ENCODE data around the gene RABEP2. TPM values are rescaled to one million over a fixed set of nuclear protein-coding genes. Genes with fewer than 3 reads are reported as not detected.
"Not testable (repeated sequence)": the region's sequence is repeated elsewhere in the genome, so short reads cannot be mapped to it uniquely, and the experiment has no call there.

The RABEP2 gene
- total and polyA plus RNA-seq, 8 donors = 11.5 to 66.1 (median 15.4) TPM

DNA sequence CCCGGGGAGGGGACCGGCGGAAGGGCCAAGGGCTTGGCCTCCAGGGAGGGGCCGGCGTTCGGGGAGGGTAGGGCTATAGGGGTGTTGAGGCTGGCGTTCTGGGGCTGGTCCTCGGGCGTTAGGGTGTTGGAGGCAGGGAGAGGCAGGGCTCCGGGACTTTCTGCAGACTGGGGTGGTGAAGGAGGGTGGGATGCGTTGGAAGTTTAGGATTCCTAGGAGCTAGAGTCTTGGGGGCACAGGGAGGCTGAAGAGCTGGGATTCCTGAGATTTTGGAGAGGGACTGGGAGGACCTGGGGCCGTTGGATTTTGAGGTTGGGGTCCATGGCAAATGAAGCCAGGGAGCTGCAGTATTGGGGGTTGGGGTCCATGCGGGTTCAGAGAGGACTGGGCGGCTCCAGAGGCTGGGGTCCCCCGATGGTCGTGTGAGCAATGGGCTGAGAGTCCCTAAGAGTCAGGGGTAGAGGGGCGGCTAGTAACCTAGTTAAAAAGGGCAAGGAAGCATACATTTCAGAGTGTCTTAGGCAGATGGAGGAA, 26.4 kb upstream of the RABEP2 start:
- TF ChIP-seq, protein P1, sequence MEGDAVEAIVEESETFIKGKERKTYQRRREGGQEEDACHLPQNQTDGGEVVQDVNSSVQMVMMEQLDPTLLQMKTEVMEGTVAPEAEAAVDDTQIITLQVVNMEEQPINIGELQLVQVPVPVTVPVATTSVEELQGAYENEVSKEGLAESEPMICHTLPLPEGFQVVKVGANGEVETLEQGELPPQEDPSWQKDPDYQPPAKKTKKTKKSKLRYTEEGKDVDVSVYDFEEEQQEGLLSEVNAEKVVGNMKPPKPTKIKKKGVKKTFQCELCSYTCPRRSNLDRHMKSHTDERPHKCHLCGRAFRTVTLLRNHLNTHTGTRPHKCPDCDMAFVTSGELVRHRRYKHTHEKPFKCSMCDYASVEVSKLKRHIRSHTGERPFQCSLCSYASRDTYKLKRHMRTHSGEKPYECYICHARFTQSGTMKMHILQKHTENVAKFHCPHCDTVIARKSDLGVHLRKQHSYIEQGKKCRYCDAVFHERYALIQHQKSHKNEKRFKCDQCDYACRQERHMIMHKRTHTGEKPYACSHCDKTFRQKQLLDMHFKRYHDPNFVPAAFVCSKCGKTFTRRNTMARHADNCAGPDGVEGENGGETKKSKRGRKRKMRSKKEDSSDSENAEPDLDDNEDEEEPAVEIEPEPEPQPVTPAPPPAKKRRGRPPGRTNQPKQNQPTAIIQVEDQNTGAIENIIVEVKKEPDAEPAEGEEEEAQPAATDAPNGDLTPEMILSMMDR (IDR thresholded peaks at IDR 0.05) = no peak
- ATAC-seq (no peak), FAIRE-seq (no peak), DNase-seq (peak in 2 of 6 donors; percentile 41 to 71)
- no peaks in the 10 kb centered on the region for H3K27me3 ChIP-seq
- peaks cover 0 to 7% (median 5%) of the 10 kb centered on the region in 3 donors for H3K4me1 ChIP-seq
- peaks cover 0 to 7% (median 3%) of the 10 kb centered on the region in 3 donors for H3K36me3 ChIP-seq
- WGBS, 2 donors = 2% methylated on average over 17 of the region's 17 CpGs
- intact Hi-C loops (cut with DNase I) = no loop called here
- peak overlapping the region; percentile 93 to 99 (median 97) for H3K4me3 ChIP-seq
- peak overlapping the region in 2 of 4 donors; percentile 57 to 64 for H3K27ac ChIP-seq
- no peaks in the 10 kb centered on the region for H3K9me3 ChIP-seq

DNA sequence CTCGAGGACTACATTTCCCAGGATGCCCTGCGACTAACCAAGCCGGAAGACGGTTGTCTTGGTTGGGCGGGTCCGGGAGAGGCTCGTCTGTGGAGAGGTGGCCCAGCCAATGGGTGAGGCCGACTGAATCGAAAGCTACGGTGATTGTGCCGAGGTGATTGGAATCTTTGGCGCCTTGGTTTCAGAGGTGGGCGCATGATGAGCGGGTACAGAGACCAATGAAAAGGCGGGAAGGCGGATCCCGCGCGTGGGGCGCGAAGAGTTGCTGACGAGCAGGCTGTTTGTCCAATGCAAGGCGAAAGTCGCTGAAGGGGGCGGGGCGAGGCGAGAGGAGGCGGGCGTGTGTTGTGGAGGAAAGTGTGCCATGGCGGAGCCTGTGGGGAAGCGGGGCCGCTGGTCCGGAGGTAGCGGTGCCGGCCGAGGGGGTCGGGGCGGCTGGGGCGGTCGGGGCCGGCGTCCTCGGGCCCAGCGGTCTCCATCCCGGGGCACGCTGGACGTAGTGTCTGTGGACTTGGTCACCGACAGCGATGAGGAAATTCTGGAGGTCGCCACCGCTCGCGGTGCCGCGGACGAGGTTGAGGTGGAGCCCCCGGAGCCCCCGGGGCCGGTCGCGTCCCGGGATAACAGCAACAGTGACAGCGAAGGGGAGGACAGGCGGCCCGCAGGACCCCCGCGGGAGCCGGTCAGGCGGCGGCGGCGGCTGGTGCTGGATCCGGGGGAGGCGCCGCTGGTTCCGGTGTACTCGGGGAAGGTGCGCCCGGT, 25.8 kb upstream of the RABEP2 start, which contains the start of gene NFATC2IP:
NFATC2IP (plus strand) TSS at position 290 of the 762 bp plus-strand sequence; CDS start at position 365, 75 bp downstream.
- Histone ChIP-seq H3K4me3 (peak within 1 kb of the TSS; percentile 93 to 99 (median 97)), H3K27me3 (no peaks in the 10 kb centered on the region), H3K9me3 (no peaks in the 10 kb centered on the region), H3K4me1 (peaks cover 0 to 7% (median 5%) of the 10 kb centered on the region in 3 donors), H3K36me3 (peaks cover 0 to 6% (median 3%) of the 10 kb centered on the region in 3 donors), H3K27ac (peak within 1 kb of the TSS; percentile 57 to 77 (median 64))
- intact Hi-C loops (cut with DNase I) = no loop called here
- FAIRE-seq (peak; percentile 97), DNase-seq (peak; percentile 99 to 100 (median 100)), ATAC-seq (peak; percentile 95 to 99 (median 96))
- TF ChIP-seq, protein P1 (IDR thresholded peaks at IDR 0.05) = no peak
- WGBS, 2 donors = 0 to 1% methylated on average over 68 to 79 of the region's 79 CpGs

DNA sequence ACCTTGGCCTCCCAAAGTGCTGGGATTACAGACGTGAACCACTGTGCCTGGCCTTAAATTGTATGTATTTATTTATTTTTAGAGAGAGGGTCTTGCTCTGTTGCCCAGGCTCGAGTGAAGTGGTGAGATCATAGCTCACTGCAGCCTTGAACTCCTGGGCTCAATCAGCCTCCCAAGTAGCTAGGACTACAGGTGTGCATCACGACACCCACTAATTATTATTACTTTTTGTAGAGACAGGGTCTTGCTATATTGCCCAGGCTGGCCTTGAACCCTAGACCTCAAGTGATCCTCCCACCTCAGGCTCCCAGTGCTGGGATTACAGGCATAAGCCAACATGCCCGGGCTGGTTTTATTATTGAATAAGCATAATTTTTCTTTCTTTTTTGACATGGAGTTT, 21.6 kb upstream of the RABEP2 start:
- DNase-seq (no peak), ATAC-seq (no peak), FAIRE-seq (no peak)
- H3K9me3 ChIP-seq = no peaks in the 10 kb centered on the region
- intact Hi-C loops (cut with DNase I) = no loop called here
- TF ChIP-seq, protein P1 (IDR thresholded peaks at IDR 0.05) = no peak
- no peak overlapping the region for H3K27ac ChIP-seq
- 49 to 50% methylated on average over 4 of the region's 4 CpGs for WGBS, 2 donors
- peaks cover 0 to 8% (median 2%) of the 10 kb centered on the region in 3 donors for H3K4me1 ChIP-seq
- H3K4me3 ChIP-seq = no peak overlapping the region
- no peaks in the 10 kb centered on the region for H3K36me3 ChIP-seq
- H3K27me3 ChIP-seq = no peaks in the 10 kb centered on the region

DNA sequence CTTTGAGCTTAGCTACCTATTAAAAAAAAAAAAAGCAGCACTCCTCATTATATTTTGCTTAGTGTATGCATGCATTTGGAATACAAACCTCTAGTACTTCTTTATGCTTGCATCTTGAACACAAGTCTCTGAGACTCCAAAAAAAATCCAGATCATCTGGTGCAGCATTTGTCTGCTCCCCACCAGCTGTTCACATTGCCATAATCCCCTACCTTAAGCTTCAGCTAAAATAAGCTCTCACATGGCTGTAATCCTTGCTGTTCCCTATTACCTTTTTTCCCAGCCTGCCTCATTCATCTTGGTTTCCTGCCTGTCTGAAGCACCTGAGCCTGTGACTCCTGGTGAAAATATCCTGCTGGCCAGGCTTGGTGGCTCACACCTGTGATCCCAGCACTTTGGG, 18.2 kb upstream of the RABEP2 start:
- Histone ChIP-seq H3K4me3 (no peak overlapping the region), H3K4me1 (peaks cover 0 to 5% (median 0%) of the 10 kb centered on the region in 3 donors), H3K36me3 (no peaks in the 10 kb centered on the region), H3K27me3 (no peaks in the 10 kb centered on the region), H3K27ac (no peak overlapping the region), H3K9me3 (no peaks in the 10 kb centered on the region)
- intact Hi-C loops (cut with DNase I) = loop anchor here in 1 of 3 donors (5.0 kb wide), 1 partner anchor 76 kb away; no protein-coding TSS in a partner anchor
- TF ChIP-seq, protein P1 (IDR thresholded peaks at IDR 0.05) = no peak
- DNase-seq (no peak), FAIRE-seq (no peak), ATAC-seq (no peak)

DNA sequence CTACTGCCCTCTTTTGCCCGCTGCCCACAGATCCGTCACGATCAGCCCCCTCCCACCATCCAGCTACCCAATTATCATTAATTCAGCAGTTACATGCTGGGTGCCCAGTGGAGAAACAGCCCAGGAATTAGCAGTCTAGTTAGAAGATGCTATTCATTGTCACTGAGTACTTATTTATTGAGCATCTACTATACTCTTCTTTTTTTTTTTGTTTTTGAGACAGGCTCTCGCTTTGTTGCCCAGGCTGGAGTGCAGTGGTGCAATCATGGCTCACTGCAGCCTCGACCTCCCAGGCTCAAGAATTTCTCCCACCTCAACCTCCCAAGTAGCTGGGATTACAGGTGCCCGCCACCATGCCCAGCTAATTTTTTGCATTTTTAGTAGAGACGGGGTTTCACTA, 14.8 kb upstream of the RABEP2 start:
- ATAC-seq, FAIRE-seq, H3K36me3 ChIP-seq, H3K9me3 ChIP-seq, DNase-seq, H3K4me3 ChIP-seq, H3K27ac ChIP-seq, H3K4me1 ChIP-seq, H3K27me3 ChIP-seq: not testable (repeated sequence)
- intact Hi-C loops (cut with DNase I) = loop anchor here in 1 of 3 donors (5.0 kb wide), 1 partner anchor 73 kb away; no protein-coding TSS in a partner anchor
- 81 to 87% methylated on average over 7 of the region's 7 CpGs for WGBS, 2 donors
